T follicular helper cell (primary cell): ENCODE data around the gene FOXJ3.
"Not testable (repeated sequence)": the region's sequence is repeated elsewhere in the genome, so short reads cannot be mapped to it uniquely, and the experiment has no call there.

ENCODE experiments used
- DNase-seq: peaks from one replicate; pipeline ENCODE4 v3.0.0-alpha.2; 2020; ENCODE audit warnings: low read depth

The FOXJ3 gene

DNA sequence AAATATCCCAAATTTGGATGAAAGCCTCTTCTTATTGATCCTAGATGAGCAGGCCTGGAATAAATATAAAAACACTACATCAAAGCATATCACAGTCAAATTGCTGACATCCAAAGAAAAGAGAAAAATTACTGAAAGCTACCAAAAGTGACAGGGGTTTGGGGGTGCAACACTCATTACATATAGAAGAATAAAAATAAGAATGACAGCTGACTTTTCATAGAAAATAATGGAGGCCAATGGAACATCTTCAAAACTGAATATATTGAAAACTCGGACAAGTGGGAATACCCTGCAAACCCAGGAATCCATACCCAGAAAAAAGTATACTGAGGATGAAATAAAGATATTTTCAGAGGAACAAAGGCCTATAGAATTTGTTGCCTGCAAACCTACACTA, 84.0 kb downstream of the FOXJ3 start:
- no peak for DNase-seq

DNA sequence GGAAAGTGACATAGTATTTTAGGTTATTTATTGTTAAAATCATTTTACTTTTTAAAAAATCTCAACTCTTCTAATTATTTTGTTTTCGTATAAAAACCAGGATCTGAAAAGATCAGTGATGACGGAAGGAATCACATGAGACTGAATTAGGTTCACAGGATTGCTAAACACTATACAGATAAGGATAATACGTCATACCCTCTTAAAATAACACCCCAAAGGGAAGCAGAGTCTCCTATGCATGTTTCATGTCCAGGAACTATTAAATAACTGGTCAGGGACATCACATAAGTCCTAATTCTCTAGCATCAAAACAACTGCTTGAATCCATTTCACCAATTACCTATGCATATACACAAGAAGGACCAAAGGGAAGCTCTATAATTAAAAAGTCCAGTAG, 84.9 kb downstream of the FOXJ3 start:
- no peak for DNase-seq

DNA sequence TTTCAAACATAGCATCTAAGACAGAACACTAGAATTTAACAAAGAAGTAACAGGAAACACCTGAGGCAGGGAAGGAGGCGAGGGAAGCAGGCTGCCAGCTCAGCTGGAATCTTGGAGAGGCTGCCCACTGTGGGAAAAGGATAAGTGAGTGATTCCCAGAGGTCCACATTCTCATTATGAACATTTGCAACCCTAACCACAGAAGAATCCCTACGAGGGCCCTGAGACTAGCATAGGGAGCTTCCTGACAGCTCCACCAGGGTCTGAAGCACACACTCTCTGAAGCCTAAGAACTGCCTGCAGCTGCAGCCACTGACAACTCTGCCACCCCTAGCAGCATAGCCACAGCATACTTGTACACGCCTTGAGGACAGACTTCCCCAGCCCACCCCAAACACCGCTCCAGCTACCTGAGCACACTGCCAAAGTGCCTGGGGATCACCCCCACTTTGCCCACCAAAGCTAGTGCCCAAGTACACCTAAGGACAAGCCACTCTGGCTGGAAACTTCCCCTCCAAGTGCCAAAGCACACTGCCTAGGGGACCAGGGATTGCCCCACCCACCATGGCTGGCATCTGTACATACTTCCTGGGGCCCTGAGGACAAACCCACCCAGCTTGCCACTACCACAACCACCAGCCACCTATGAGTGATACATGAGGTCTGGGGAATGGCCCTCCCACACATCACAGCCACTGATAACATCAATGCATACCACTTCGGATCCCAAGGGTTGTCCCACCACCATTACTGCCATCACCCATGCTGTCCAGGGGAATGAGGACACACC, 93.9 kb downstream of the FOXJ3 start:
- DNase-seq, result no peak

DNA sequence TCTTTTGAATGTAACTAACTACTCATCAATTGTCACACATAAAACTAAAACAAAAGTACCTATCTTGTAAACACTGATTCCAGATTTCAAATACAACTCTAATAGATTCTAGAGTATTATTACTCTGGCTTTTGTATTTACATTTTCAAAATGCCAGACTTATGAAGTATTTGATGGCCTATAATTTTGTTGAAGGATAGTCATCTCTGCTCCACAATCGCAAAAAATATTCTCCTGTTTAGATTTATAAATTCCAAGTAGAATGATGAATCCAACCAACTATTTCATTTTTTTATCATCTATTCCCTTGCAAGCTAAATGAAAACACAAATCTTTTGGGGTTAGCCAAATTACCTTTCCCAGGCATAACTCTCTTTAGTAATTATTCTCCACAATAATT, 95.5 kb downstream of the FOXJ3 start:
- DNase-seq, result no peak

DNA sequence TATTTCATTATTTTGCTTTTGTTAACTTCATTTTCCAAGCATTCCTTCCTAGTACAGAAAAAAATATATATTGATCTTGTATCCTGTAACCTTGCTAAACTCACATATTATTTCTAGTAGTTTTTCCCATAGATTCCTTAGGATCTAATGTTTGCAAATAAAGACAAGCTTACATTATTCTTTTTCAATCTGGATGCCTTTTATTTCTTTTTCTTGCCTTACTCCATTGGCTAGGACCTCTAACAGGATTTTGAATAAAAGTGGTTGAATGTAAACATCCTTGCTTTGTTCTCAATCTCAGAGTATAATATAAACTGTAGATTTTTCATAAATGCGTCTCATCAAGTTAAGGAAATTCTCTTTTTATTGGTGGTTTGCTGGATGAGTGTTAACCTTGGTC, 96.0 kb downstream of the FOXJ3 start:
- DNase-seq, result no peak

DNA sequence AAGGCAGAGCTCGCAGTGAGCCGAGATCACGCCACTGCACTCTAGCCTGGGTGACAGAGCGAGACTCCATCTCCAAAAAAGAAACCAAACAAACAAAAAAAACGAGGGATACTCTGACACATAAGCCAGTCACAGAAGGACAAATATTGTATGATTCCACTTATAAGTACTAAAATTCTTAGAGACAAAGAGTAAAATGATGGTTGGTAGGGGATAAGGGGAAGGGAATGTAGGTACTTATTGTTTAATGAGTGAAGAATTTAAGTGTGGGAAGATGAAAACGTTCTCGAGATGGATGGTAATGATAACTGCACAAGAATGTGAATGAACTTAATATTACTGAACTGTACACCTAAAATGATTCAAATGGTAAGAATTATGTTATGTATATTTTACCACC, 103.8 kb downstream of the FOXJ3 start:
- DNase-seq, result no peak

DNA sequence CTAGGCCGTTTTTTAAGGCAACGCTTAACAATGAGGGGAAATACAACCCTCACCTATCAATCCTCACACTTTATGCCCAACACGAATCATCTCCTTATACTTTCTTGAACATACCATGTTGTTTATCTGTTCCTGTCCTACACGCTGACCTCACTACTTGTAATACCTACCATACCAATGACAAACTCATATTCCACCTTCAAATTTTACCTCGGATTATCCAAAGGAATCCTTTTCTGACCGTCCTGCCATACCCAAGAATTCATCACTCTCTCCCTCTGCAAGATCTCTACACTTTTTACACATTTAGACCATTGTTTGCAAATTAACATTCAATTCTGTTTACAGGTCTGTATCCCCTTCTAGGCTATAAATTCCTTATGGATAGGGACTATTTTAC, 106.1 kb downstream of the FOXJ3 start:
- no peak for DNase-seq

DNA sequence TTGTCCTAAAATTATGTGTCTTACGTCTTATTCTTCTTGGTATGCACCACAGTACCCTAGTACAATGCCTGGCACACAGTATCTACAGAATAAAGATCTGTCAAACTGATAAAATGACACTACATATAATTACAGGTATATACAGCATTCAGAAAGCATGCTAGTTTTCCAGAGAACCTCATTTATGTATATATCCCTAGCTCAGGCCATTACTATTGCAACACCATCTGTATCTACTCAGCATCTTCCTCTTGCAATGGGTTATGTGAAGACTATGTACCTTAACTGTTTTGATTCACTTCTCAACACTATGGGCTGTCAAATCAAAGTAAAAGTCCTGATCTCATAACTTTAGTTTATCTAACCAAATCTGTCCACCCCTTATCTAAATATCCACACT, 112.0 kb downstream of the FOXJ3 start:
- no peak for DNase-seq

DNA sequence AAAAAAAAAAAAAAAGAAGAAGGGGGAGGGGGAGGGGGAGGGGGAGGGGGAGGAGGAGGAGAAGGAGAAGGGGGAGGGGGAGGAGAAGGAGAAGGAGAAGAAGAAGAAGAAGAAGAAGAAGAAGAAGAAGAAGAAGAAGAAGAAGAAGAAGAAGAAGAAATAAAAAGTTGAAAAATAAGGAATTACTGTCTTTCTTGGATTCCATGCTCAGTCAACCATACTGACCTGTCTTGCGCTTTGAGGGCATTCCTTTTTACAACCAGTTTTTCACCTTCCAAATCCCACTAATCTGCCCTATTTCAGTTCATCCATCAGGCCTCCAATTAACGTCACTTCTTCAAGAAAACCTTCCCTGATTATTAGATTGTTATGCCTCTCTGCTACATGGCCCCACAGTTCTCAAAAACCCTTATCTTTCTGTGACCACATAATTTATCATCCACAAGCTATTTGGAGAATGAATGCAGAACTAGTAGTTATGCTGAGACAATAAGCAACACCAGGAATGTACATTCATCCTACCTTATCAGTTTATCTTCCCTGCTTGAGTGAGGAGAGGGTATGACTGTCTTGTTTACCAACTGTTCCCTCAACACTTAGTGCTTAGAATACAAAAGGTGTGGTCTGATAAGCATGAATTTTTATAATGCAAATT, 113.0 kb downstream of the FOXJ3 start:
- no peak for DNase-seq

DNA sequence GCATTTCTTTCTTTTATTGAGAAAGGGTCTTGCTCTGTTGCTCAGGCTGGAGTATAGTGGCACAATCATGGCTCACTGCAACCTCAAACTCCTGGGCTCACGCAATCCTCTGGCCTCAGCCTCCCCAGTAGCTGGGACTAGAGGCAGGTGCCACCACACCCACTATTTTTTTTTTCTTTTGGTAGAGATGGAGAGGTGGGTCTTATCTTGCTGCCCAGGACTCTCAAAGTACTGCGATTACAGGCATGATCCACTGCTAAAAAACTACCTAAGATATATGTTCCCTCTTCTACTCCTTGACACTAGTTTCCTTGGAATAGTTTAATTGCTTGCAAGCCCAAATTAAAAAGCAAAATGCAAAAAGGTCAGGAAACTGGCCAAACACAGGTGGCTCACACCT, 113.6 kb downstream of the FOXJ3 start:
- DNase-seq, result no peak

DNA sequence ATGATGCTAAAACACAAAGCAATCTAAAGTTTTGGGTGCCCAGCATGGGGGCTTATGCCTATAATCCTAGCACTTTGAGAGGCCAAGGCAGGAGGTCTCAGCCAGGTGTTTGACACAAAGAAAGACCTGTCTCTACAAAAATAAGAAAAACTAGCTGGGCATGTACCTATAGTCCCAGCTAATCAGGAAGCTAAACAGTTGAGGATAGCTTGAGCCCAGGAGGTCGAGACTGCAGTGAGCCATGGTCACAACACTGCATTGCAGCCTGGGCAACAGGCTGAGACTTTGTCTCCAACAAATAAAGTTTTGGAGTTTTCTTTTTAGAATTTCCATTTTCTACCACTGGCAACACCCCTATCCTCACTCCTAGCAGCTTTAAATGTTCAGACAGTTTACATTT, 115.4 kb downstream of the FOXJ3 start:
- DNase-seq, result no peak

DNA sequence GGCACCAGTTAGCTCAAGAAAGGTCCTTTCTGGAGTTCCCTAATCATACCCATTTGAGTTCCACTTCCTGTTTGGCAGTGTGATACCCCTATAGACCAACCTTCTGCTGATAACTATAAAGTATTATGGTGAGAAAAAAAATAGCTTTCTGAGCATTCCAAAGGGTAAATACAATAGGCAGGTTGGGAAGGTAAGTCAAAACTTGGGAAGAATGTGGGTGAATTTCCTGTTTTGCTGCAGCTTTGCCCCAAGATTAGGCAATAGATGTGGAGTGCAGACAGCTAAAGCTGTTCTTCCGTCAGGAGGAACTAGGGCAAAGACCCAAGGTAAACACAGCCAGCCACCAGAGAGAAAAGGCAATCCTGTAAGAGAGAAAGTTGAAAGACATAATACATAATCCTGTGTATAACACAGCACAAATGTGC, 120.6 kb downstream of the FOXJ3 start:
- no peak for DNase-seq

DNA sequence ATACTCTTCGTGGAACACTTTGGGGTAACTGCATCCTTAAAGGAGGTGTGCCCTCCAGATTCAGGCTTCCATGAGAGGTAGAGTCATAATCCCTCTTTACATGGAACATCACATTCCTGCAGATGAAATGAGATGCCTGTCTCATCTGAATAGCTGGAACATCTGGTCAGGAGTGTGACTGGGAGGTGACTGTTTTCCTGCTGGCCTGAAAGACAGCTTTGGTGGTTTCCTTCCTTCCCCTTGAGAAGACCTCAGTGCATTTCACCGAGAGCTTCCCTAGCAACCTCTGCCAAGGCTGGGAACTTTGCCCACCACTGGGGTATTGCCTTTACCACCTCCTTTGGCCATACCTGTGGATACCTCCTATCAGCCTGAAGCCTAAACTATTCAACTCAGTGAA, 123.8 kb downstream of the FOXJ3 start:
- DNase-seq, result no peak

DNA sequence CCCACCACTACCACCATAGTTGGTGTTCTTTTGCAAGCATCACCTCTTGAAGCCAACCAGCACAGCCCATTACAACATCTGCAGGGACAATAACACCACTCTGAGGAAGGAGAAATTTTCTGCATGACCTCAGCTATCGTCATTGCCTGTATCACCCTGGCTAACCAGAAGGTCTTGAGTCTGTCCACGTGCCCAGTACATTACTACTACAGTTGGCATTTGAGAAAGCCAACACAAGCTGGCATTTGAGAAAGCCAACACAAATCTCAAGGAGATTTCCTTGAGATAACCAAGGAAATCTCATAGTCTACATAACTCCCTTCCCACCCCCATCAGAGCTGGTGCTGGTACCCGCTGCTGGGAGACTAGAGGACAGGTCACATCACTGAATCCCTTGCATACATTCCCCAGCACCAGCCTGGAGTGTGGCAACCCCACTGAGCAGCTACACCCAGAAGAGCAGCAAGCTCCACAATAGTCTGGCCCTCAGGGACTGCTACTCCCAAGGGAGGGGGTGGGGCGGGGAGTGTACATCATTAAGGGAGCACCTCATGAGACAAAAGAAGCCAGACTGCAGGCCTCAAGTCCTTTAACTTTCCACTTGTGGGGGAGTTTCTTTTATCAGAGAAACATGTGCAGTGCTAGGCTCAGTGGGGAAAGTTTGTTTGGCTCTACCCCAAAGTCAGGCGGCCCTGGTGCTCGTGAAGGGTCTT, 124.5 kb downstream of the FOXJ3 start:
- no peak for DNase-seq

DNA sequence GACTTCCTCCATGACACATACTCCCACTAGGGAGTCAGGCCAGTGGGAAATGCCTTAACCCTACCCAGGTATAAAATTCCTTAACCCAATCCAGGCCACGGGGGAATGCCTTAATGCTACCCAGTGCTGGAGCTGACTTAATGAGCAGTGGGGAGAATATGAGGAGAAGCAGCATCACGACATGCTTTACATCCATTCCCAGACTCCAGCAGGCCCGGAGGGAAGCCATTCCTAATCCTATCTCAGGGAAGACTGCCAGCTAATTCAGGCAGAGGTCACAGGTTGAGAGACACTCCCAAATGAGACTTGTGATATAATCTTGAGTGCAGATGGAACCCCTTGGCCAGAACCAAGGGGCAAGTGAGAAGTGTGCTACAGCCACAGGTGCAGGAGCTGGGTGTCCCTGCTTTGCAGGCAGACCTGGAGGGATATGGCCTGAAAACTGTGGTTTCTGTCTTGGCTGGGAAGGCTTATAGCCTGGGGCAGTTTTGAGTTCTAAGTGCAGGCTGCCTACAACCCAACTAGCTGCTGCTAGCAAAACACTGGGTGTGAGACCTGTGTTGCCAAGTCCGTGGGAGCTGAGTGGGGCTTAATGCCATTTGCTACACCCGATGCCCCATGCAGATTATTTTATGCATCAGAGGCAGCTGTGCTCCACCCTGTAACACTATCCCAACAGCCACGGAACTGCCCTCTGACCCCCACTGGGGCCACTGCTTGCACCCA, 125.3 kb downstream of the FOXJ3 start:
- DNase-seq, result no peak

DNA sequence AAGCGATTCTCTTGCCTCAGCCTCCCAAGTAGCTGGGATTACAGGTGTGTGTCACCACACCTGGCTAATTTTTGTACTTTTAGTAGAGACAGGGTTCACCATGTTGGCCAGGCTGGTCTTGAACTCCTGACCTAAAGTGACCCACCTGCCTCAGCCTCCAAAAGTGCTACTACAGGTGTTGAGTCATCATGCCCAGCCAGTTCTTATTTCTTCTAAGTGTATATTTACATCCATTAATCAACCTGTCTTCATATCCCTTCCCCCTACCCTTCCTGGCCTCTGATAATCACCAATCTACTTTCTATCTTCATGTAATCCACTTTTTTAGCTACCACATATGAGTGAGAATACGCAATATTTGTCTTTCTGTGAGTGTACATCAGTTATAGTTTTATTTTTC, 128.1 kb downstream of the FOXJ3 start:
- DNase-seq, result not testable (repeated sequence)

DNA sequence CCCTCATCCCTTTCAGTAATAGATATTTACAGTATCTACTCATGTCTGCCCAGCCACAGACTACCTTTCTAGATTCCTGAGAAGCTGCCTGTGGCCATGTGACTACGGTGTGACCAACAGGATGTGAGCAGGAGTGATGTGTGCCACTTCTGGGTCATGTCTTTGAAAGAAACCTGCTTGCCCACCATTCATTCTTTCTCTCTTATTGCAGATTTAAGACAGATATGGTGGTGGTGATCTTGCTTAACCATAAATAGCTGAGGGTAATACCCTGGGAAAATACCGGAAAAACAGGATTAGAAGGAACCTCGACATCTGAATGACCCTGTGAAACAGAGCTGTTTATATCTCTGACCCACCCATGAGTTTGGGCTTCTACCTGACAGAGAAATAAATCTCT, 128.9 kb downstream of the FOXJ3 start:
- DNase-seq, result no peak

DNA sequence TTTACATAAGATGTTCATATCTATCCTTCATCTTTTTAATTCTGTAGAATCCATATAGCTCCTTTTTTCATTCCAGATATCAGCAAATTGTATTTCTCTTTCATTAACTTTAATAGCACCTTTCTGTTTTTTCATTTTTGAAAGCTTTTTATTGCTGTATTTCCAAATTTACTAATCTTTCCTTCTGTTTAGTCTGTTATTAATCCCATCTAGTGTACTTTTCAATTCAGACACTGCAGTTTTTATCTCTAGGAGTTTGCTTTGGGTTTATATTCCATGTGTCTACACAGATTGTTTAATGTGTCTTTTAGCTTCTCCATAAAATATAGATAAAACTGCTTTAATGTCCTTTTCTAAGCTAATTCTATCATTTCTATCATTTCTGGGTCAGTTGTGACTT, 133.0 kb downstream of the FOXJ3 start:
- DNase-seq, result no peak

DNA sequence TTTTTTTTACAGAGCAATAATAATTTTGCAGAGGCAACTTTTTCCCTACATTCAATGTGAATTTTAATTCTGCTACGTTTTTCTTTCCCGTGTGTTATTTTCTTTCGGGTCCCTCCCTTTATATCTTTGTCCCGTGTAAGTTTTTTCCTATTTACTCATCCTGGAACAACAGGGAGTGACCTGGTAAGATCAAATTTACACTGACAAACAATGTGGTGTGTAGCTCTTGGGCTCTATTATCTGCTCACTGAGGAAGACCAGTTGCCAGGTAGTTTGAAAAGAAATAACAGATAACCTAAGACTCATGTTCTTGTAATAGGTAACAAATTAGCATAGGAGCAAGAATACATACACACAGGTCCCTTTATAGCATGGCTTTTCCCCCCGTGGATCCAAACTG, 136.8 kb downstream of the FOXJ3 start:
- DNase-seq, result no peak

DNA sequence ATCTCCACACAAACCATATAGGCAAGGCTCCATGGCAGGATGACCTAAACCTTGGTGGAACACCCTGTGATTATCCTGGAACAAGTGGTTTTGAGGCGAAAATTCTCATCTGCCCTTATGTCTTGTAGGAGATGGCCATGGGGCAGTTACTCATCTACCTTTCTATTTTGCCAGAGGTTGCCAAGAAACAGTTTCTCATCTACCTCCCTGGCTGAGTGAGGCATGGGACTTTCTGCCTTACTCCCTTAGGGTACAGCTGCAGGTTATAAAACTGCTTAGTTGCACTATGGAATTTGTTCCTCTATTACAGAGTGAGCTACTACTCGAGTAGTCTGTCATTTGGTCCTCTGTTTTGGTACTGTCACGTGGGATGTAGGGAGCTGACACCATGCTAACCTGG, 139.2 kb downstream of the FOXJ3 start:
- DNase-seq, result no peak

DNA sequence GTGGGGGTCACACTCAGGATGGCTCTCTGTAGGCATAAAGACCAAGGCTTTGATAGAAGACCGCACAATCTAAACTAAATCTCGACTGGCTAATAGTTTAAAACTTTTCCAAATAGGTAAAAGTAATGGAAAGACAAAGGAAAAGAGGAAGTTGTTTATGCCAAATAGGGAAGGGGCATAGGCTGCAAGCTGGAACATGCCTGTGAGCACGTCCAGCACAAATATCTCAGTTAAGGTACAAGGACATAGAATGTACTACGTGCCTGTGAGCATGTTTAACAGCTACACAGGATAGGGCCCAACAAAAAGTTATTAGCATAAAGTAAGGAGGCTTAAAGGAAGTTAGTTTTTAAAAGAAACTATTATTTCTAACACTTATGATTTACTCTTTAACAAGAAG, 142.9 kb downstream of the FOXJ3 start:
- DNase-seq, result no peak

DNA sequence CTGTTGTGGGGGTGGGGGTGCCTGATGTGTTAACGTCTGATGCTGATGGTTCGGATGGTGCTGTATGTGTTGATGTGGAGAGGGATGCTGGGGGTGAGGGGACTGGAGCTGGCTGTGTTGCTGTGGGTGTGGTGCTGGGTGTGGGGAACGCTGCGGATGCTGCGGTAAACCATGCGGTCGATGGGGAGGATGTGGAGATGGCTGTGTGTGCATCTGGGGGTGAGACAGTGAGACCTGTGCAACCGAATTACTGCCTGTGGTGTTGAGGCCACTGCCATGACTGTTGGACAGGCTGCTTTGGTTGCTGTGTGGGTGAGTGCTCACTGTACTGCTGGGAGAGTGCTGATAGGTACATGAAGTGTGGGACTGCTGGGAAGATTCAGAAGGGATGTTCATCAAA, 143.7 kb downstream of the FOXJ3 start:
- no peak for DNase-seq
